Activated T-cell treated with anti-CD3 and anti-CD28 coated beads for 24 hours (primary cell): Measurements from ENCODE around the gene FRY.

Source experiments
- DNase-seq: peaks from one replicate; pipeline ENCODE4 v3.0.0-alpha.2; 2020; ENCODE audit warnings: low read depth

Gene FRY

DNA sequence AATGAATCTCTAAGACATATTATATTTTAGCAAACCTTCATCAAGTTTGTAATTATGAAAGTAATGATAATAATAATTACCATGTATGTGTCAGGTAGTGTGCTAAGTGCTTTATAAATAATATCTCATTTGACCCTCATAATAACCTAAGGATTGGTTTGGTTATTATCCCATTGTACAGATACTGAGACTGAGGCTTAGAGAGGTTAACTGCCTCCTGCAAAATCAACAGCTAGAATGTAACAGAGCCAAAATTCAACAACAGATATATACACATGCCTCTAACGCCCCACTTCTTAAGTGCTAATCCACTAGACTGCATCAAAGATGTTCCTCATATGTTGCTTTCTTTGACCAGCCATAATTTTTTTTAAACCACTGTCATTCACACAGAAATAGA lies 142.8 kb downstream of the FRY start:
- no peak for DNase-seq

DNA sequence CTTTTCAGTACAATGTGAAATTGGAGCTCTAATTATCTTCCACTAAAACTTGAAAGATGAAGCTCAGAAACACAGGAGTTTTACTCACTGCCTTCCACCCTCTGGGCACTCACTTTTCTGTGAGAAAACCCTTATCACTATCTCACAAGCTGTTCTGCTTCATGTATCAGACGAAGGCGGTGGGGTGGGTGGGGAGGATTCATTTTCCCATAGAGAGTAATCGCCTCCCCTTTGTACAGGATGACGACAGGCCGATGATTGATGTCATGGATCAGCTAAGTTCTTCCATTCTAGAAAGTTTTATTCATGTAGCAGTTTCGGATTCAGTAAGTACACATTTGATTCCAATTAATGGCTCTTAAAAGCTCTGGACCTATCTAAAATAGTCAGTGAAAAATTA lies 143.7 kb downstream of the FRY start:
- DNase-seq = no peak

DNA sequence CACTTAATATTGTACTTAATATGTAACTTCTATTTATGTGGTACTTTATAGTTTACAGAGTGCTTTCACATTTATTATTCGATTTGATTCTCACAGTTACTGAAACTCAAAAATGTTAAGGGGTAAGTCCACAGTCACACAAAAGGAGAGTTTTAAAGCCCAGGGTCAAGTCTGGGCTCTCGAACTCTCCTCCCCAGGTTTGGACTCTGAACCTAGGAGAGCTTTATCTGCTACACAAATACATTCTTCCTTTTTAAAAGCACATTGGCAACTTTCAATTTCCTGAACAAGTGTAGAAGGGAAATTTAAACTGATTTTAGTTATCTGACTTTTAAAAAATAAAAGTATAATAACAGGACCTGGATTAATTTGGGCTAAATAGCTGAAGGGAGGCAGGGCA lies 144.4 kb downstream of the FRY start:
- no peak for DNase-seq

DNA sequence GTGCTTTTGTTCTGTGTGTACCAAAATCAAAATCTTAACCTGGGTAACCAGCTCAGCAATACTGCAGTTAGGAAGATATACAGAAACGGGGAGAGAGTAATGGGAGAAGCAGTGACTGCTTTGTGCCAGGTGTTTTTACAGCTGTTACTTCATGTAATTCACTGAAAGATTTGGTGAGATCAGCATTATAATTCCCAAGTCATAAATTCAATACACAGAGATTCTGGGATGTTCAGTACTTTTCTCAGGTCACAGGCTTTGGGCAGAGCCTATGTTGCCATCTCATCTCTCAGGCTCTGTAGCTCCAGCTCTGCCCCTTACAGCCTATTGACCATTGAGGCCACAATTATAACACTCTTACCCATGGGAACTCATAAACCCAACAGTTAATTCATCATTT lies 145.1 kb downstream of the FRY start:
- no peak for DNase-seq

- no peak for DNase-seq
Measured at GRCh38 chr13:32178763-32179162, 147.2 kb downstream of the FRY start.

DNA sequence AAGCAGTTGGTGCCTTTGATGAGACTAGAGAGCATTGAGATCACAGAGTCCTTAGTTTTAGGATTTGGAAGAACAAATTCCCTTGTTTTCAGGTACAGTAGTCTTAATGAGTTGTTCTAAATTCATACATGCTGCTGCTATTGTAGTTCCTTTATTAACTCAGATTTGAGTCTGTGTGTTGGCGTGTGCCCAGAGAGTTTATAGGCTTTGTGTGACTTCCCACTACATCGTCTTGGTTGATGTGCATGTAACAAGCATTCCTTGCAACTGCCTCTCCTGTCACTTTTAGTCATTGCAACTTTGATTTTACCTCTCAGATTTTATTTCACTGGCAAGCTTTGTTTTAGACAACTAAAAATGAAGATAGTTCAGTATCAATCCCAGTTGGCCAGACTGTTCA lies 148.1 kb downstream of the FRY start:
- DNase-seq = no peak

- DNase-seq = no peak
Measured at GRCh38 chr13:32187651-32188050, 156.1 kb downstream of the FRY start.

GRCh38 chr13:32191452-32191998 lies 160.0 kb downstream of the FRY start:
- DNase-seq = no peak

- no peak for DNase-seq
Measured at GRCh38 chr13:32195713-32196112, 164.1 kb downstream of the FRY start.

DNA sequence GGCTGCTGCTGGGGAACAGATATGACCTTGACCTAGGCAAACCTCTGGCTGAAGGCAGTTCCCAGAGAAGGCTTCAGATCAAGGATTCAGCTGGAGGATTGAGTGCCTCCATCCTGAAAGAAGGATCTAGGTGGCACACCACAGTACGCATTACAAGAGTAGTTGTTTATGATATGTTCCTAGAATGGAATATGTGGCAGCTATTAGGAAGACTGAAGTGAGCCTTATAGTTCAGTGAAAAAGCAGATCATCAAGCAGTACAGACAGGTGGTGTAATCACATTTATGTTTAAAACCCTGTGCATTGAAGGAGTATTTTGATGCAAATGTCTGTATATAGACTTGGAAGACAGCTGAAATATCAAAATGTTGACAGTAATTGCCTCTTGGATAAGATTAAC lies 167.6 kb downstream of the FRY start:
- no peak for DNase-seq

- no peak for DNase-seq
Measured at GRCh38 chr13:32200741-32201140, 169.2 kb downstream of the FRY start.

GRCh38 chr13:32201809-32202208 lies 170.2 kb downstream of the FRY start:
- DNase-seq = no peak

DNA sequence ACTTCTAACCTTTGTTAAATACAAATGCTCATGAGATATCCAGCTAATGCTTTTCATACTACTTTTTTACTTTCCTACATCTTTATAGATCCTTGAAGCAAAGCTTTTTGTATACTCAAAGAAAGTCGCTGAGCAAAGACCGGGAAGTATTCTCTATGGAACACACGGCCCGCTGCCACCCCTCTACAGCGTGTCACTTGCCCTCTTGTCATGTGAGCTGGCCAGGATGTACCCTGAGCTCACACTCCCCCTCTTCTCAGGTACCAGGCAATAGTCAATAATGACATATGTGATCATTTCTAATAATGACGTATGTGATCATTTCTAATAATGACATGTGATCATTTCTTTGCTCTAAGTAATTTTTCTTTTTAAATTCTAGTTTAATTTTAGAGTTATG lies 170.7 kb downstream of the FRY start:
- DNase-seq = no peak

- DNase-seq = no peak
Measured at GRCh38 chr13:32203221-32203620, 171.6 kb downstream of the FRY start.

- no peak for DNase-seq
Measured at GRCh38 chr13:32203736-32204135, 172.2 kb downstream of the FRY start.

- no peak for DNase-seq
Measured at GRCh38 chr13:32205431-32206096, 174.0 kb downstream of the FRY start.

- no peak for DNase-seq
Measured at GRCh38 chr13:32206097-32206740, 174.6 kb downstream of the FRY start.

DNA sequence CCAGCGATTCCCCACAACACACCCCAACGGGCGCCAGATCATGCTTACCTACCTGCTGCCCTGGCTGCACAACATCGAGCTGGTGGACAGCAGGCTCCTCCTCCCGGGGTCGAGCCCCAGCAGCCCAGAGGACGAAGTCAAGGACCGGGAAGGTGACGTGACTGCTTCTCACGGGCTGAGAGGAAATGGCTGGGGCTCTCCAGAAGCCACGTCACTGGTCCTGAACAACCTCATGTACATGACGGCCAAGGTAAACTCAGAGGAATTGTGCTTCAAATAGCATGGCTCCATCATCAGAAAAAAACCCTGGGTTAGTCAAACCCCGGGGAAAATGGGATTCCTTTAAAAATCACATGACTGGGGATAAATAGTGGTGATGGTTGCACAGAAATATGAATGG lies 177.3 kb downstream of the FRY start:
- no peak for DNase-seq

- DNase-seq = no peak
Measured at GRCh38 chr13:32209652-32210051, 178.1 kb downstream of the FRY start.

- no peak for DNase-seq
Measured at GRCh38 chr13:32210101-32210500, 178.5 kb downstream of the FRY start.

DNA sequence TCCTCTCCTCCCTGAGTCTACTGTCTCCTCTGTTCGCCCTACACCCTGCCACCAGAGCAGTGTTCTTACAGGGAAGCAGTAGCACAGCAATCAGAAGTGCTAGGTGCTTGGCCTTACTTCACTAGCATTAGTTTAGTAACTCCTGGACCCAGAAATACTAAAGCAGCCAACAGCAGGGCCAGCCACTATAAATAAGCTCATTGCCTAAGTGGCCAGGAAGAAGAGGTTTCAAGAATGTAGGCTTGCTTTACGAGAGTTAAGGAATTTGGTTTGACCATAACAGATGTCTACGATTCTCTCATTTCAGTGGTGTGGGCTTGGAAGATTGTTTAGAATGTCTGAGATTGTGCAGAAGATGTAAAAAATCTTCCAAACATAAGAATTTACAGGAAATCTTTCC lies 180.2 kb downstream of the FRY start:
- DNase-seq = no peak

DNA sequence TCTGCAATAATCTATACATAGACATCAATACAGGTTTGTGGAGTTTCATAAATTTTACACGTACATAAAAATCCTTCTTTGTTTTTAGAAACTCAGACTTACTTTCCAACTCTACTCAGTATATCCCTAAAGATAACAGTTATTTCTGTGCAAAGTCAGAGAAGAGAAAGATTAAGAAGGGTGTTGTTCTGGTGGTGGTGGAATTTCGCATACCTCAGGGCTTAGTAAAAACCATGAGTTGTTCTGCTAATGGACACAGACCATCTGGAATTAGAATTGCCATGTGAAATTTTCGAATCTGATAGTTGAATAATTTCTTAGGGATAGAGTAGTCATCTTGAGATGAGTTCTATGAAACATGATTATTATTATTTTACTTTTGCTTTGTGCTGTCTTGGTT lies 180.8 kb downstream of the FRY start:
- no peak for DNase-seq

DNA sequence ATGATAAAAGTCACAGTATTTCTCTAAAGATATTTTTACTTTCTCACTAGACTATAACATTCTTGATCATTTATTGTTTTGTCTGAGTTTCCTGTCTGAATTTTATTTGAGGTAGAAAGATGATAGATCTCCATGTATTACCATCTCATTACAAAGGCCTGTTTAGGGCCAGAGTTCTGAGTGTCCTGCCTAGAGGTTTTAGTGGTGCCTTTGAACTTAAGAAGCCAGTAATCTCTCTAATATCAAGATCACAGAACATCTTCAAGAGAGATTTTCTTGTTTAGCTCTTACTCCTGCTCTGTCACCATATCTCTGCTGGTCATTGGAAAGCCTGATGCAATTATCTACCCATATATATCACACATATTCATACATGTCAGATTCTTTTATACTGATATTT lies 182.1 kb downstream of the FRY start:
- DNase-seq = no peak

DNA sequence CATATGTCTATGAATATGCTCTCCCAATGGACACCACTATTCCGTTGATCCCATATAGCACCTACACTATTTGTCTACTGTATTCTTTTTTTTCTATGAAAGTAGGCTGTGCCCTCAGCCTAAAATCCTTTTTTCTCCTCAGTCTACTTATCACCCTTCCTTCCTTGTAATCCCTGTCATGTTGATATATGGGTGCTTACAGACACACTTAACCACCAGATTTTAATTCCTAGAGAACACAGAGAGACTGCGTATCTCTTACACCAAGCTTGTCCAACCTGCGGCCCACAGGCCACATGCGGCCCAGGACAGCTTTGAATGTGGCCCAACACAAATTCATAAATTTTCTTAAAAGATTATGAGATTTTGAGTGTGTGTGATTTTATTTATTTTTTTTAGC lies 182.5 kb downstream of the FRY start:
- no peak for DNase-seq
